MM.1S (cell line): ENCODE measurements around the gene ARCN1.

Experiments used
- DNase-seq: peaks from one replicate; pipeline ENCODE4 v3.0.0-alpha.2; 2015
- H2AFZ ChIP-seq: fragments of 300-600 bp; sonication (generic); 2 replicates; pipeline ENCODE4 v1.6.0; 2016; ENCODE audit warnings: antibody characterized with exemption, low read length
- H3F3A ChIP-seq: fragments of 300-600 bp; sonication (generic); 2 replicates; pipeline ENCODE4 v1.6.1; 2016; ENCODE audit warnings: mild to moderate bottlenecking, antibody characterized with exemption, low read length, moderate library complexity, mixed read lengths; ENCODE audit not compliant: insufficient read depth
- H3K27ac ChIP-seq: fragments of 300-600 bp; sonication (generic); 2 replicates; pipeline ENCODE4 v1.5.1; 2016; ENCODE audit warnings: mild to moderate bottlenecking, low read length
- H3K27me3 ChIP-seq: fragments of 300-600 bp; sonication (generic); replicated peaks from 2 replicates; pipeline ENCODE4 v1.6.0; 2016; ENCODE audit warnings: low read length; ENCODE audit not compliant: insufficient read depth
- H3K36me3 ChIP-seq: fragments of 300-600 bp; sonication (generic); replicated peaks from 2 replicates; pipeline ENCODE4 v1.6.1; 2016; ENCODE audit warnings: mild to moderate bottlenecking, low read length, mixed read lengths; ENCODE audit not compliant: insufficient read depth
- H3K4me1 ChIP-seq: fragments of 300-600 bp; sonication (generic); 2 replicates; pipeline ENCODE4 v1.6.1; 2016; ENCODE audit warnings: low read length, mixed read lengths
- H3K4me2 ChIP-seq: fragments of 300-600 bp; sonication (generic); 2 replicates; pipeline ENCODE4 v1.6.0; 2016; ENCODE audit warnings: low read depth, low read length
- H3K4me3 ChIP-seq: fragments of 300-600 bp; sonication (generic); 2 replicates; pipeline ENCODE4 v1.5.1; 2016; ENCODE audit warnings: low read length, mixed read lengths
- H3K79me2 ChIP-seq: fragments of 300-600 bp; sonication (generic); 2 replicates; pipeline ENCODE4 v1.6.1; 2016; ENCODE audit warnings: mixed run types, low read length, mixed read lengths
- H3K9ac ChIP-seq: fragments of 300-600 bp; sonication (generic); 2 replicates; pipeline ENCODE4 v1.6.1; 2016; ENCODE audit warnings: low read length, mixed read lengths
- H3K9me2 ChIP-seq: fragments of 300-600 bp; sonication (generic); replicated peaks from 2 replicates; pipeline ENCODE4 v1.6.1; 2016; ENCODE audit warnings: mild to moderate bottlenecking, low read length, mixed read lengths; ENCODE audit not compliant: insufficient read depth
- H3K9me3 ChIP-seq: fragments of 300-600 bp; sonication (generic); replicated peaks from 2 replicates; pipeline ENCODE4 v1.6.1; 2016; ENCODE audit warnings: mild to moderate bottlenecking, low read length, mixed read lengths; ENCODE audit not compliant: insufficient read depth
- H4K20me1 ChIP-seq: fragments of 300-600 bp; sonication (generic); 2 replicates; pipeline ENCODE4 v1.6.1; 2016; ENCODE audit warnings: mild to moderate bottlenecking, low read length, moderate library complexity, mixed read lengths; ENCODE audit not compliant: insufficient read depth
- EZH2 ChIP-seq: fragments of 300-600 bp; sonication (generic); optimal IDR thresholded peaks from 2 replicates; pipeline ENCODE3; 2017; ENCODE audit warnings: low read depth, mild to moderate bottlenecking, antibody characterized with exemption, low read length, mixed read lengths
- EZH2phosphoT487 ChIP-seq: fragments of 300-600 bp; sonication (generic); IDR thresholded peaks from 2 replicates; pipeline ENCODE4 v1.6.1; 2018; ENCODE audit warnings: antibody characterized with exemption, low read length
- TF ChIP-seq, protein P1 (sequence below): fragments of 300-600 bp; sonication (generic); IDR thresholded peaks from 2 replicates; pipeline ENCODE4 v1.5.1; 2016; ENCODE audit warnings: antibody characterized with exemption, low read length, mixed read lengths

The ARCN1 gene

DNA sequence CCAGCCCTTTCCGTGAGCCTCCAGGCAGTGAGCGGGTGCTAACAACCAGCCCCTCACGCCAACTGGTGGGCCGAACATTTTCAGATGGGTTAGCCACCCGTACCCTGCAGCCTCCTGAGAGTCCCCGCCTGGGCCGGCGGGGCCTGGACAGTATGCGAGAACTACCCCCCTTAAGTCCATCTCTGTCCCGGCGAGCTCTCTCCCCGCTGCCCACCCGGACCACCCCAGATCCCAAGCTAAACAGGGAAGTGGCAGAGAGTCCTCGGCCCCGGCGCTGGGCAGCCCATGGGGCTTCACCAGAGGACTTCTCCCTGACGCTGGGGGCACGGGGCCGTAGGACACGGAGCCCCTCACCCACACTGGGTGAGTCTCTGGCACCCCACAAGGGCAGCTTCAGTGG is 55.8 kb downstream of the ARCN1 start:
- DNase-seq: no peak
- H3K79me2 ChIP-seq: no peaks in the 10 kb centered on the region

DNA sequence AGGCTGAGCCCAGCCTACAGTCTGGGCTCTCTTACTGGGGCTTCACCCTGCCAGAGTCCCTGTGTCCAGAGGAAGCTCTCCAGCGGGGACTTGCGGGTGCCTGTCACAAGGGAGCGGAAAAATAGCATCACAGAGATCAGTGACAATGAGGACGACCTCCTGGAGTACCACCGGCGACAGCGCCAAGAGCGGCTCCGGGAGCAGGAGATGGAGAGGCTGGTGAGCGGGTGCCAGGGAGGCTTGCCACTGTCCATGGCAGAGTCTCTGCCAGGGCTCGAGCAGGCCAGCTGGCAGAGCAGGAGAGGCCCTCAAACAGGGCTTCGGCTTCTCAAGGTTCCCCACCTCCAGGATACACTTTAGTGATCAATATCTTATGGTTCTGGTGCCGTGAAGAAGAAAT is 56.2 kb downstream of the ARCN1 start:
- no peaks in the 10 kb centered on the region for H3K9me2 ChIP-seq
- H3K9ac ChIP-seq: no peak overlapping the region
- no peak for TF ChIP-seq EZH2
- TF ChIP-seq EZH2phosphoT487: no peak
- no peaks in the 10 kb centered on the region for H3F3A ChIP-seq
- H3K27ac ChIP-seq: no peak overlapping the region
- no peak for DNase-seq
- H4K20me1 ChIP-seq: no peaks in the 10 kb centered on the region
- H3K9me3 ChIP-seq: no peaks in the 10 kb centered on the region
- no peak overlapping the region for H2AFZ ChIP-seq
- no peak overlapping the region for H3K4me3 ChIP-seq
- H3K27me3 ChIP-seq: peaks cover 41% of the 10 kb centered on the region
- H3K4me2 ChIP-seq: no peak overlapping the region
- H3K79me2 ChIP-seq: no peaks in the 10 kb centered on the region
- H3K4me1 ChIP-seq: no peaks in the 10 kb centered on the region
- no peaks in the 10 kb centered on the region for H3K36me3 ChIP-seq

More for the DNA sequence above, 55.8 kb downstream of the ARCN1 start:
- Histone ChIP-seq H3K9me2 (no peaks in the 10 kb centered on the region), H3K9me3 (no peaks in the 10 kb centered on the region), H3K27me3 (peaks cover 39% of the 10 kb centered on the region), H3K4me2 (no peak overlapping the region), H2AFZ (no peak overlapping the region), H3K27ac (no peak overlapping the region), H3K4me3 (no peak overlapping the region), H3K4me1 (no peaks in the 10 kb centered on the region), H3F3A (no peaks in the 10 kb centered on the region), H3K36me3 (no peaks in the 10 kb centered on the region), H4K20me1 (no peaks in the 10 kb centered on the region), H3K9ac (no peak overlapping the region)
- TF ChIP-seq EZH2 (no peak), EZH2phosphoT487 (no peak)
- TF ChIP-seq, protein P1, sequence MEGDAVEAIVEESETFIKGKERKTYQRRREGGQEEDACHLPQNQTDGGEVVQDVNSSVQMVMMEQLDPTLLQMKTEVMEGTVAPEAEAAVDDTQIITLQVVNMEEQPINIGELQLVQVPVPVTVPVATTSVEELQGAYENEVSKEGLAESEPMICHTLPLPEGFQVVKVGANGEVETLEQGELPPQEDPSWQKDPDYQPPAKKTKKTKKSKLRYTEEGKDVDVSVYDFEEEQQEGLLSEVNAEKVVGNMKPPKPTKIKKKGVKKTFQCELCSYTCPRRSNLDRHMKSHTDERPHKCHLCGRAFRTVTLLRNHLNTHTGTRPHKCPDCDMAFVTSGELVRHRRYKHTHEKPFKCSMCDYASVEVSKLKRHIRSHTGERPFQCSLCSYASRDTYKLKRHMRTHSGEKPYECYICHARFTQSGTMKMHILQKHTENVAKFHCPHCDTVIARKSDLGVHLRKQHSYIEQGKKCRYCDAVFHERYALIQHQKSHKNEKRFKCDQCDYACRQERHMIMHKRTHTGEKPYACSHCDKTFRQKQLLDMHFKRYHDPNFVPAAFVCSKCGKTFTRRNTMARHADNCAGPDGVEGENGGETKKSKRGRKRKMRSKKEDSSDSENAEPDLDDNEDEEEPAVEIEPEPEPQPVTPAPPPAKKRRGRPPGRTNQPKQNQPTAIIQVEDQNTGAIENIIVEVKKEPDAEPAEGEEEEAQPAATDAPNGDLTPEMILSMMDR: no peak

DNA sequence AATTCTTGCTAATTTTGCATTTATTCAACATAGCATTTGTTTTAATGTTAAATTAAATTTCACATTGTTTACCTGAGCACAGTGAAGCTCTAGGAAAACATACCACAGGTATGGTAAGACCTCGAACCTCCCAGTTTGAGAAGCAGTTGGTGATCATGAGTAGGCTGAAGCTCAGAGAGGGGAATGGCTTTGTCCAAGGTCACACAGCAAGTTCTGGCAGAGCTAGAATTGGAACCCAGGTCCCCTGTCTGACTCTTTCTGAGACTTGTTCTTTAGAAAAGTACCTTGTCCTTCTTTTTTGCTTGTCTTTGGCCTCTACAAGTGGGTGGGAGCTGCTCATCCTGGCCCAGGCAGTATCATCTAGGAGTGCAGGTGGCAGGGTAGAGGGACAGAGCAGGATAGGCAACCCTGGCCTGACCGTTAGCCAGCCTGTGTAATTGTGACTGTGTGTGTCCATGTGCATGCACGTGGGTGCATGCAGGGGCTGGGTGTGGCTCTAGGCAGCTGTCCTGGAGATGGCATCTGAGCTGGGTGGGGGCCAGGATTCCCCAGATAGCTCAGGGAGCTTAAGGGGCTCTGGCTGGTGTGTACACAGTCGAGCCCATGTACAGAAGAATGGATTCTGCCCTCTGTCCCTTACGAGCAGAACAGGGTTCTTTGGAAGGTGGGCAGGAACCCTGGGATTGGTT is 56.8 kb downstream of the ARCN1 start:
- TF ChIP-seq EZH2 (no peak), EZH2phosphoT487 (no peak)
- TF ChIP-seq, protein P1: no peak
- Histone ChIP-seq H3K27ac (no peak overlapping the region), H3K4me1 (no peaks in the 10 kb centered on the region), H3K9me2 (no peaks in the 10 kb centered on the region), H3K27me3 (peaks cover 41% of the 10 kb centered on the region), H3F3A (no peaks in the 10 kb centered on the region), H3K36me3 (no peaks in the 10 kb centered on the region), H3K79me2 (no peaks in the 10 kb centered on the region), H3K4me2 (no peak overlapping the region), H3K9ac (no peak overlapping the region), H4K20me1 (no peaks in the 10 kb centered on the region), H3K9me3 (no peaks in the 10 kb centered on the region), H3K4me3 (no peak overlapping the region), H2AFZ (no peak overlapping the region)
- DNase-seq: no peak
